Measurements from ENCODE around the gene NRF1.

DNA sequence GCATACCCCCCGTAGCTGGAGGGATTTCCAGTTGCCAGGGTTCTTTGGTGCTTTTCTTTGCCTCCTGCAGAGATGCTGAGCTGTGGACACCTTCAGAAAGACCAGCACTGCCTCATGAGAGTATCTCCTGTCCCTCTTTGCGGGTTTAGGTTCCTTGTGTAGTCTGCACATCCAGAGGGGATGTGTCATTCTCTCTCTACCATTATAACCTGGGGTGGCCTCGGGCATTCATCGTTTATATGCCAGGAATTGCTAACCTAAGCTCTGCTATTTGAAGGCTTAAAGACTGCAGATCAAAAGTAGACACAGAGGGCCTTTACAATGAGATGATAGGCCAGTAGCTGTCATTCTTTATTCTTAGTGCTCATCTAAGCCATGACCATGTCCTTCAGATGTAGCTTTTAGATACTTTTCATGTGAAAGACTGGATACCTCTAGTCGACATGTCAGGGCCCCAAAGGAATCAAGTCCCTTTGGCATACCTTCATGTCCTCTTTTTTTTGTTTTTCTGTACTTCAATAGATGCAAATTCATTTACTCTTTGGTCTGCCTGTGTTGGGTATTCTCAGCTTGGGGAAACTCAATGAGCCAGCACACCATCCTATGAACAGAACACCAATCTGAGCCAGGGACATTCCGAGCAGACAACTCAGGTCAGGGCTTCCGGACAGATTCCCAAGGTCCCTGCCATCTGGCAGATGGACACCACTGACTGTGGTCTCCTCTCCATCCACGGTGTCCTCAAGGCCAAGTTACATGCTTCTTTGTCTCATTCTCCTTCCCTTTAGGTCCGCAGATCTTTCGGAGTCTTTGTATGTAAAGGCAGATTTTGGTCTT is 129.3 kb downstream of the NRF1 start:
- TF ChIP-seq, protein P1, sequence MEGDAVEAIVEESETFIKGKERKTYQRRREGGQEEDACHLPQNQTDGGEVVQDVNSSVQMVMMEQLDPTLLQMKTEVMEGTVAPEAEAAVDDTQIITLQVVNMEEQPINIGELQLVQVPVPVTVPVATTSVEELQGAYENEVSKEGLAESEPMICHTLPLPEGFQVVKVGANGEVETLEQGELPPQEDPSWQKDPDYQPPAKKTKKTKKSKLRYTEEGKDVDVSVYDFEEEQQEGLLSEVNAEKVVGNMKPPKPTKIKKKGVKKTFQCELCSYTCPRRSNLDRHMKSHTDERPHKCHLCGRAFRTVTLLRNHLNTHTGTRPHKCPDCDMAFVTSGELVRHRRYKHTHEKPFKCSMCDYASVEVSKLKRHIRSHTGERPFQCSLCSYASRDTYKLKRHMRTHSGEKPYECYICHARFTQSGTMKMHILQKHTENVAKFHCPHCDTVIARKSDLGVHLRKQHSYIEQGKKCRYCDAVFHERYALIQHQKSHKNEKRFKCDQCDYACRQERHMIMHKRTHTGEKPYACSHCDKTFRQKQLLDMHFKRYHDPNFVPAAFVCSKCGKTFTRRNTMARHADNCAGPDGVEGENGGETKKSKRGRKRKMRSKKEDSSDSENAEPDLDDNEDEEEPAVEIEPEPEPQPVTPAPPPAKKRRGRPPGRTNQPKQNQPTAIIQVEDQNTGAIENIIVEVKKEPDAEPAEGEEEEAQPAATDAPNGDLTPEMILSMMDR (IDR thresholded peaks at IDR 0.05): no peak
- no peak for TF ChIP-seq MAFK (IDR thresholded peaks at IDR 0.05; ENCODE audit: partially characterized antibody)
- TF ChIP-seq RAD21 (conservative IDR thresholded peaks at IDR 0.05 in 1 of 2, IDR thresholded peaks at IDR 0.05 in 1 of 2): no peak
- no peak for TF ChIP-seq POLR2A (IDR thresholded peaks at IDR 0.05; ENCODE audit: low read length)
- TF ChIP-seq, protein P2, sequence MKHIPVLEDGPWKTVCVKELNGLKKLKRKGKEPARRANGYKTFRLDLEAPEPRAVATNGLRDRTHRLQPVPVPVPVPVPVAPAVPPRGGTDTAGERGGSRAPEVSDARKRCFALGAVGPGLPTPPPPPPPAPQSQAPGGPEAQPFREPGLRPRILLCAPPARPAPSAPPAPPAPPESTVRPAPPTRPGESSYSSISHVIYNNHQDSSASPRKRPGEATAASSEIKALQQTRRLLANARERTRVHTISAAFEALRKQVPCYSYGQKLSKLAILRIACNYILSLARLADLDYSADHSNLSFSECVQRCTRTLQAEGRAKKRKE (CRISPR knock-in tag; IDR thresholded peaks at IDR 0.05; ENCODE audit: low read depth): no peak
- TF ChIP-seq, protein P3, sequence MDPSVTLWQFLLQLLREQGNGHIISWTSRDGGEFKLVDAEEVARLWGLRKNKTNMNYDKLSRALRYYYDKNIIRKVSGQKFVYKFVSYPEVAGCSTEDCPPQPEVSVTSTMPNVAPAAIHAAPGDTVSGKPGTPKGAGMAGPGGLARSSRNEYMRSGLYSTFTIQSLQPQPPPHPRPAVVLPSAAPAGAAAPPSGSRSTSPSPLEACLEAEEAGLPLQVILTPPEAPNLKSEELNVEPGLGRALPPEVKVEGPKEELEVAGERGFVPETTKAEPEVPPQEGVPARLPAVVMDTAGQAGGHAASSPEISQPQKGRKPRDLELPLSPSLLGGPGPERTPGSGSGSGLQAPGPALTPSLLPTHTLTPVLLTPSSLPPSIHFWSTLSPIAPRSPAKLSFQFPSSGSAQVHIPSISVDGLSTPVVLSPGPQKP (IDR thresholded peaks at IDR 0.05; ENCODE audit: low read depth, low read length): no peak
- no peak for TF ChIP-seq EP300 (IDR thresholded peaks at IDR 0.05)
- TF ChIP-seq ESRRA (IDR thresholded peaks at IDR 0.05; ENCODE audit: borderline replicate concordance, low read length): no peak
- no peak for TF ChIP-seq ZFP36 (IDR thresholded peaks at IDR 0.05; ENCODE audit: borderline replicate concordance, partially characterized antibody)
- TF ChIP-seq, protein P4, sequence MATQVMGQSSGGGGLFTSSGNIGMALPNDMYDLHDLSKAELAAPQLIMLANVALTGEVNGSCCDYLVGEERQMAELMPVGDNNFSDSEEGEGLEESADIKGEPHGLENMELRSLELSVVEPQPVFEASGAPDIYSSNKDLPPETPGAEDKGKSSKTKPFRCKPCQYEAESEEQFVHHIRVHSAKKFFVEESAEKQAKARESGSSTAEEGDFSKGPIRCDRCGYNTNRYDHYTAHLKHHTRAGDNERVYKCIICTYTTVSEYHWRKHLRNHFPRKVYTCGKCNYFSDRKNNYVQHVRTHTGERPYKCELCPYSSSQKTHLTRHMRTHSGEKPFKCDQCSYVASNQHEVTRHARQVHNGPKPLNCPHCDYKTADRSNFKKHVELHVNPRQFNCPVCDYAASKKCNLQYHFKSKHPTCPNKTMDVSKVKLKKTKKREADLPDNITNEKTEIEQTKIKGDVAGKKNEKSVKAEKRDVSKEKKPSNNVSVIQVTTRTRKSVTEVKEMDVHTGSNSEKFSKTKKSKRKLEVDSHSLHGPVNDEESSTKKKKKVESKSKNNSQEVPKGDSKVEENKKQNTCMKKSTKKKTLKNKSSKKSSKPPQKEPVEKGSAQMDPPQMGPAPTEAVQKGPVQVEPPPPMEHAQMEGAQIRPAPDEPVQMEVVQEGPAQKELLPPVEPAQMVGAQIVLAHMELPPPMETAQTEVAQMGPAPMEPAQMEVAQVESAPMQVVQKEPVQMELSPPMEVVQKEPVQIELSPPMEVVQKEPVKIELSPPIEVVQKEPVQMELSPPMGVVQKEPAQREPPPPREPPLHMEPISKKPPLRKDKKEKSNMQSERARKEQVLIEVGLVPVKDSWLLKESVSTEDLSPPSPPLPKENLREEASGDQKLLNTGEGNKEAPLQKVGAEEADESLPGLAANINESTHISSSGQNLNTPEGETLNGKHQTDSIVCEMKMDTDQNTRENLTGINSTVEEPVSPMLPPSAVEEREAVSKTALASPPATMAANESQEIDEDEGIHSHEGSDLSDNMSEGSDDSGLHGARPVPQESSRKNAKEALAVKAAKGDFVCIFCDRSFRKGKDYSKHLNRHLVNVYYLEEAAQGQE (IDR thresholded peaks at IDR 0.05): no peak
- no peak for TF ChIP-seq MAZ (IDR thresholded peaks at IDR 0.05; ENCODE audit: borderline replicate concordance, low read depth, low read length)
- no peak for TF ChIP-seq CHD4 (IDR thresholded peaks at IDR 0.05; ENCODE audit: borderline replicate concordance)
- TF ChIP-seq JUN (IDR thresholded peaks at IDR 0.05): no peak

Data from A549 (cell line).